DMS 273 (cell line): ENCODE measurements around the gene COX4I2.
"Not testable (repeated sequence)": the region's sequence is repeated elsewhere in the genome, so short reads cannot be mapped to it uniquely, and the experiment has no call there.

Experiments
- DNase-seq: peaks from one replicate; lab custom pipeline; 2025; ENCODE audit not compliant: unreplicated experiment; lab: John Stamatoyannopoulos, UW

Gene COX4I2

DNA sequence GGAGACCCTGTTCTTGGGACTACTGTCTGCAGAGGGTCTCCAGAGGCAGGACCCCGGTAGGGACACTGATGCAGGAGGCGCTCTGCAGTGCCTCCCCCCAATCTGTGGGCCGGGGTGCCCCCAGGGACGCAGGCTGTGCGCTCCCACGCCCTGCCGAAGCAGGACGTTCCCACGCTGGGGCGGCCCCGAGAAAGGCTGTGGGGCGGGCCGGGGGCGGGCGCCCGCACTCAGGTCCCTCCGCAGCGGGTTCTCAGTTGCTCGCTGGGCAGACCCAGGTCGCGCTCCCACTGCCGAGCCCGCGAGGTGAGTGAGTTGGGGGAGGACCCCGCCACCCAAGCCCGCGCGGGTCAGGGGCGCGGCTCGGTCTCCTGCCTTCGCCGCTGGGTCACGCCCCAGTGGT, at the start of gene COX4I2:
Gene COX4I2 (plus strand): TSS at position 253 of the 400 bp plus-strand sequence. CDS start 1,106 bp downstream, outside the sequence.
- no peak for DNase-seq

DNA sequence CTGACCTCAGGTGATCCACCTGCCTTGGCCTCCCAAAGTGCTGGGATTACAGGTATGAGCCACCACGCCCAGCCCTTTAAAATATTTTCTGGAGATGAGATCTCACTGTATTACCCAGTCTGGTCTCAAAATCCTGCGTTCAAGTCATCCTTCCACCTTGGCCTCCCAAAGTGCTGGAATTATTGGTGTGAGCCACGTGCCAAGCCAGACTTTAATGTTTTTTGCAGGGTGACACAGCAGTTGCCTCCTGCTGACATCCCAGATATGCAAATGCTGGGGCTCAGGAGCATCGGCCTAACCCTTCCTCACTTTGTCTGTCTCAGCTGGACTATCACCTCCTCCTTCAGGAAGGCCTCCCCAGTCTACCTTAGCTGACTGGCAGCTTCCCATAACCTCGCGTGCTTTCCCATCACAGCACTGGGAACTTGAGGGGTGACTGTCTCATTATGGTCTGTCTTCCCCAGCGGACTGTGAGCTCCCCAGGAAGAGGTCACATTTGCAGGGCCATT, 46.9 kb upstream of the COX4I2 start:
- no peak for DNase-seq

DNA sequence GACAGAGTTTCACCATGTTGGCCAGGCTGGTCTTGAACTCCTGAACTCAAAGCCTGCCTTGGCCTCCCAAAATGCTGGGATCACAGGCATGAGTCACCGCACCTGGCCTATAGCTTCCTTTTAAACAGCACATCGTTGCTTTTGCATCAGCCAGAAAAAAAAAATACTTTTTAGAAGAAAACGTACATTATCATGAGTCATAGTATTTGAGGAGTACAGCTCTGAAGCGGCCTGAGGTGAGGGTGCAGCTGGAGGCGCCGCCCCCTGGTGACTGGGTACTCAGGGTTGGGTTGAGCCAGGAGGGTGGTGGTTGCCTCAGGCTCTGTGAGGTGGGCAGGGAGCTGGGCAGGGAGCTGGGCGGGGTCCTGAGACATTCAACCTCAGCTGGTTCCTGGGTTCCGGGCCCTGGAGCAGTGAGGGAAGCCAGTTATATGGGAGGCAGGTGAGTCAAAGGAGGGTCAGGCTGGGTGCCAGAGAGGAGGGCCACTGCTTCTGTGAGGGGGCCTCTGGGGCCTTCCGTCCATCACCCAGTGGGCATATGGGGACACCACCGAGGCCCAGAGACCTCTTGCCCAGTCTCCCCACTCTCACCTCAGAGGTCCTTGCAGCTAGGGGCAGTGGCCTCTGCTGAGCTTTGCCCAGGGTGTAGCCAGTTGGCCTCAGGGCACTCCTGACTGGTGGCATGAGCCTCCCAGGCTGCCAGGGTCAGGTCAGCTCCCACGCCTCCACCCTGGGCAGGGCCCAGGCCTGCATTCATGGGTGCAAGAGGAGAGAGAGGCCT, 44.3 kb upstream of the COX4I2 start:
- peak; percentile 36 for DNase-seq

DNA sequence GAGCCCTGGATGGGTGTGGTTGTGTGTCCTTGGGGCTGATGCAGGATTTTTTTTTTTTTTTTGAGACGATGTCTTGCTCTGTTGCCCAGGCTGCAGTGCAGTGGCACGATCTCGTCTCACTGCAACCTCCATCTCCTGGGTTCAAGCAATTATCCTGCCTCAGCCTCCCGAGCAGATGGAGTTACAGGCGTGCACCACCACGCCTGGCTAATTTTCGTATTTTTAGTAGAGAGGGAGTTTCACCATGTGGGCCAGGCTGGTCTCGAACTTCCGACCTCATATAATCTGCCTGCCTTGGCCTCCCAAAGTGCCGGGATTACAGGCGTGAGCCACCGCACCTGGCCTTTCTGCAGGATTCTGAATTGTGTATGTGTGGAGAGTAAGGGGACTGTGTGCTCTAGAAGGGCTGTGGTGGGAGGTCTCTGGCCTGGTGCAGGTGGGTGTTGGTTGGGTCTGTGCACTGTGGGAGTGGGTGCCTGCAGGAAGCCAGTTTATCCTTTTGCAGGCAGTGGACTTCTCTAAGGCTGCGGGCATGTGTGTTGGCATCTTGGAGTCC, 43.6 kb upstream of the COX4I2 start:
- DNase-seq, result no peak

DNA sequence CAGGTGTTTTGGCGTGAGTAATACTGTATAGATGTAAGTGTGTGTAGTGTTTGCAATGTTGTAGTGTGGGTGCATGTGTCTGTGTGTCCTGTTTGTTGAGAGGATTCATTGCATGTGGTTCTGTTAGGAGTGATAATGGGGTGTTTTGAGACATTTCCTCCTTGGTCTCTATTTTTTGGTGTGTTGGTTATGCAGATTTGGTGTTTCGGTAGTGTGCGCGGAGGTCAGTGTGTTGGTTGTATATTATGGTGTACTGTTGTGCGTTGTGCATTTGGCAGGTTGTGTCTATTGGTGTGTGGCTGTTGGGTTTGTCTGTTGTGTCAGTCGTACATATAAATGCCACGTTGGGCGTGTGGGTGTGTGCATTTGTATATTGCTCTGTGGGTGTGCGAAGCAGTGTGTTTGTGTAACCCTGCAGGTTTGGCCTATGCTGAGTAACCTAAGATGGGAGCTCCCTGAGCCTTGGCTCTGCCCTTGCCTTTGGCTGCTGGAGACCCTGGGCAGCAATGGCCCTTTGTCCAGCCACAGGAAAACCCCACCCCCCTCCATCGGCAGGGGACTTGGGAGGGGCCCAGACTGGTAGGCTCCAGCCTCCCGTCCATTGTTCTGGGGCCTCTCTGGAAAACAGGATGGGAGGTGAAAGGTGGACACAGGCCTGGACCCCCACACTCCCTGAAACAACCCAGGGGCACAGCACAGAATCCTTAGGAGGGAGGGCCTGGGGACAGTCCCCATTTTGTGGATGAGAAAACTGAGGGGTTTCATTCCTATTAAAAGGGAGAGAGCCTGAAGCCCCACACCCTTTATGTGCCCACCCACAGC, 42.9 kb upstream of the COX4I2 start:
- DNase-seq, result no peak

DNA sequence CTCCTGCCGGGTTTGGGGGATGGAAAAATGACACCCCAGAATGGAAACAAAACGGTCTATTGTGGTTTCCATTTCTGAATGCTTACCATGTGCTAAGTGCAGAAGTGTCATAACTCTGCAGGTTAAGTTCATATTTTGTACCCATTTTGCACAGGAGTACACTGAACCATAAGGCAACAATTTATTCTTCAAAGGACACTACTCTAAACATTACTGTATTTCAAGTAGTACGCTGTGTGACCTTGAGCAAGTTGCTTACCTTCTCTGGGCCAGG, 42.4 kb upstream of the COX4I2 start:
- no peak for DNase-seq

DNA sequence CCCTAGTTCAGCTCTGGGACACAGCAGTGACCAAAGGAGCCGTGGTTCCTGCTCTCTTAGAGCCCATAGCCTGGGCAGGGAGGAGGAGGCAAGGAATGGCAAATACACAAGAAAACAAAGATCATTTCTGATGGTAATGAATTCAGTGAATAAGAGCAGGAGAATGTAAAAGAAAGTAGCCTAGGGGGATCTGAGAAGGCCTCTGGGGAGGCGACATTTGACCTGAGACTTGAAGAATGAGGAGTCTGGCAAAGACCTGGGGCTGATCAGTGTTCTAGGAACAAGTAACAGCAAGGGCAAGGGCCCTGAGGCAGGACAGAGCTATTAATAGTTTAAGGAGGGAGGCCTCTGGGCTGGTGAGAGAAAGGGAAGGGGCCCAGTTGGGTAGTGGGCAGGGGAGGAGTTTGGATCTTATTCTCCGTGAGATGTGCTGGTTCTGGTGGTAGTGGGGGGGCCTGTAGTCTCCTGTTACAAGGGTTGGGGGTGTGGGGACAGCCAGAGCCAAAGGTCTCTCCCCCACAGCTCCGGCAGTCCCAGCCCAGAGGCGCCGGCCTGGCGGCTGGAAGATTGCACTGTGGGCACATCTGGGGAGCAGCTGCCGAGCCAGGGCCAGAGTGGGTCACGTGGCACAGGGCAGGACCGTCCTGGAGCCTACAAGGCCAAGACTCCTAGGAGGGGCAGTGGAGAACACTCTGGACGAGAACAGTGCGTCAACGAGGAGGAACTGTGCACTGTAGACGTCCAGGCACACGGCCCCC, 41.9 kb upstream of the COX4I2 start:
- peak; percentile 83 for DNase-seq

DNA sequence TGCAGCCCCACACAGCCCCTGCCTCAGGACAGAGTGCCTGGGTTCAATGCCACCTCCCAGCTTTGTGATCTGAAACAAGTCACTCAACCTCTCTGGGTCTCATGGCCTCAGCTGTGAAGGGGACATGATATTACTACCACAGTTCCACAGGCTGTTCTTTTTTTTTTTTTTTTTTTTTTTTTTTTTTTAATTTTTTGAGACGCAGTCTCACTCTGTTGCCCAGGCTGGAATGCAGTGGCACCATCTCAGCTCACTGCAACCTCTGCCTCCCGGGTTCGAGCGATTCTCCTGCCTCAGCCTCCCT, 41.3 kb upstream of the COX4I2 start:
- not testable (repeated sequence) for DNase-seq

DNA sequence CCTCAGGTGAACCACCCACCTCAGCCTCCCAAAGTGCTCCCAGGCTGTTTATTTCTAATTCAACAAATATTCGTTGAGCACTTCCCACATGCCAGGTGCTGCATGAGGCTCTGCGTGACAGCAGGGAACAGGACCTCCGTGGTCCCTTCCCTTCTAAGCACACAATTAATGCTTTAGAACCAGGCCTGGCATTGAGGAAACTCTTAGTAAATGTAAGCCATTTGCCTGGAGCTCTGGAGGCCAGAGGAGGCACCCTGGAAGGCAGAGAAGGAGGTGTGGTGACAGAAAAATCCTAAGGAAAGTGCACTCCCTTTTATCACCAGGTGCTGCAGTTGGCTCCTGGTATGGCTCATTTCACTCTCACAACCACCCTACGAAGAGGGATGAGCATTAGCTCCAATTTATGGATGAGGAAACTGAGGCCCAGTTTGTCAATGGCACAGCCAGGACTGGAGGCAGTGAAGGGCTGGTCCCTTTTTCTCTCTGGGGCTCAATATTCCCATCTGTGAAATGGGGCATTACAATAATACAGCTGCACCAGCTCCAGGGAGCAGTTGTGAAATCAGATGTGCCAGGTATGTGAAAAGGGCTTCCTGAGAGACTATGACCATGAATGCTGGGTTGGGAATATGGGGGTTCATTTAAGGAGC, 40.8 kb upstream of the COX4I2 start:
- peak; percentile 39 for DNase-seq

DNA sequence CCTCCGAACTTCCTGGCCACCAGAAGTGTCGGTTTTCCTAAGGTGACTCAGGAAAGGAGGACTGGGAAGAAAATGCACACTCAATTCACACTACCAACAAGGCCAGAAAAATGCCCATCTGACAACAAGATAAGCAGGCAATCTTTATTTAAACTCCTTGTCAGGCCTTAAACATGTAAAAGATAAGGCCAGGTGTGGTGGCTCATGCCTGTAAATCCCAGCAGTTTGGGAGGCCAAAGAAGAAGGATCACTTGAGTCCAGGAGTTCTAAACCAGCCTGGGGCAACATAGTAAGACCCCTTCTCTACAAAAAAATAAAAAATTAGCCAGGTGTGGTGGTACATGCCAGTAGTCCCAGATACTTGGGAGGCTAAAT, 40.2 kb upstream of the COX4I2 start:
- no peak for DNase-seq

DNA sequence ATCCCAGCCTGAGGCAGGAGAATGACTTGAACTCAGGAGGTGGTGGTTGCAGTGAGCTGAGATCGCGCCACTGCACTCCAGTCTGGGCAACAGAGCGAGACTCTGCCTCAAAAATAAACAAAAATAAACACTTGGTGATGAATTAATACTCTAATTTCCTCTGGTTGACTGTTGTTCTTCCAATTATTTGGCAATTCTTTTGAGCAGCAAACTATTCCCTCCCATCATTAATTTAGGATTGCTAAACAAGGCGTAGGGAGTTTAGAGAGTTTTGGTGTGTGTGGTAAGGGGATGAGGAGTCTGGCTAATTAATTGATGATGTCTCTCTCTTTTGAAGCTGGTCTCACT, 35.3 kb upstream of the COX4I2 start:
- DNase-seq, result no peak

DNA sequence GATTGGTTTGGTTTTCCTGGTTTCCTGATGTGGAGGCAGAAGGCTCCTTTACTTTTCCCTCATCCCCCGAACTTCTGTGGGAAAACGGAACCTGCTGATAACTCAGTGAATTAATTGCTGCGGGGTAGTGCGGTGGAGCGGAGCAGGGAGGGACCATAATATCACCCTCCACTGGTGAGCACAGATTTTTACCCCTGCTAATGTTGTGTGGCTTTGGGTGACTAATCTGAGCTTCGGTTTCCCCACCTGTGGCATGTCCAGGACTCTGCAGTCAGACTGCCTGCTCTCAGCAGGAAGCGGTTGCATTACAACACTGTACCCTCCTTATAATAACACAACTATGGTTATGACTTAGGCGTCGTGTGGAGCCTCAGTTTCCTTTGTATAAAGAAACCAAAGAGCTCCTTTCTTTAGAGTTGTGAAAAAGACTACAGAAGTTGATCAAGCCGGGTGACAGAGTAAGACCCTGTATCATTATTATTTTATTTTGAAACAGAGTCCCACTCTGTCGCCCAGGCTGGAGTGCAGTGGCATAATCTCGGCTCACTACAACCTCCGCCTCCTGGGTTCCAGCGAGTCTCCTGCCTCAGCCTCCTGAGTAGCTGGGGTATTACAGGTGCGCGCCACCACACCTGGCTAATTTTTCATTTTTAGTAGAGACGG, 34.8 kb upstream of the COX4I2 start:
- peak; percentile 47 for DNase-seq

DNA sequence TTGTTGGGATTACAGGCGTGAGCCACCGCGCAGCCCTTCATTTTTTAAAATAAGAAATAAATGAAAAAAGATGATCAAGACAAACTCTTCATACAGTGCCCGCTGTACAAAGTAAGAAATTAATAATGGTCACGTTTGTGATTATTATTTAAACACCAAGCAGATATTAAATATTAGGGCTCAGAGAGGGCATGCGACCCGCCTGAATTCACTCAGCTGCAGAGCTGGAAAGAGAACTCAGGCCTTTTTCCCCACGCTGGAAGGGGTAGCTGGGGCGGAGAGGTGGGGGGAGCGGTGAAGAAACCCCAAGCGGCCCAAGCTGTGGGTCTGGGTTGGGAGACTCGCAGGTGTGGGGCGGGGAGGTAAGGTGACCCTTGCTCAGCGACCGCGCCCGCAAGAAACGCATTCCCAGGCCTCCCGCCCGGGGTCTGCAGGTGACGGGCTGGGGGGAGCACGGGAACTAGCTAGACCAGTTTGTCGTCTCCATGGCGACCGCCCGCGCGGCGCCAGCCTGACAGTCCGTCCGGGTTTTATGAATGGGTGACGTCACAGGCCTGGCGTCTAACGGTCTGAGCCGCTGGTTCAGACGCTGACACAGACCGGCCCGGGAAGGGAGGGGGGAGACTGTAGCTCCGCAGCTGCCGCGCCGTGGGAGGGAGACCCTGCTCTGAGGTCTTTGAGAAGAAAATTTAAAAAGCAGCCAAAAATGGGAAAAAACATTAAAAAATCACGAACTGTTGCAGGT, 33.7 kb upstream of the COX4I2 start:
- peak; percentile 99 for DNase-seq

DNA sequence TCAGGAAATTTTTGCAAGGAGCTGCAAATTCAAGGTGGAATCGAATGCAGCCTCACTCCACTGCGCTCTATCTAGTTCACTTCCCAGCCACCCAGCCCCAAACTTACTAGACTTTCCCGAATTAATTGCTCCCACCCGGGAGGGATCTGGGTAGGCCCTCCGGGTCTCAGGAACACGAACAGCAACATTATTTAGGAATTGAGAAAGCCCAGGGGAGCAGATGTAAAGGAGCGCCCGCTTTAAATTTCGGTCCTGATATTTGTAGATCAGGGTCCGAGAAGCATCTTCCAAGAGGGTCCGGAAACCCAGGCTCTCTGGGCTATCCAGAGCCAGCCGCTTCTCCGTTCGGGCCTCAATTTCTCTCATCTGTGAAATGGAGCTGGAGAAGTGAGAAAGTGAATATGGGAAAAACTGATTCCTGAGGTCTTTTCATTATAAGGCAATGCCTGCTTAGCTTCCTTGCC, 33.1 kb upstream of the COX4I2 start:
- DNase-seq, result peak; percentile 90

DNA sequence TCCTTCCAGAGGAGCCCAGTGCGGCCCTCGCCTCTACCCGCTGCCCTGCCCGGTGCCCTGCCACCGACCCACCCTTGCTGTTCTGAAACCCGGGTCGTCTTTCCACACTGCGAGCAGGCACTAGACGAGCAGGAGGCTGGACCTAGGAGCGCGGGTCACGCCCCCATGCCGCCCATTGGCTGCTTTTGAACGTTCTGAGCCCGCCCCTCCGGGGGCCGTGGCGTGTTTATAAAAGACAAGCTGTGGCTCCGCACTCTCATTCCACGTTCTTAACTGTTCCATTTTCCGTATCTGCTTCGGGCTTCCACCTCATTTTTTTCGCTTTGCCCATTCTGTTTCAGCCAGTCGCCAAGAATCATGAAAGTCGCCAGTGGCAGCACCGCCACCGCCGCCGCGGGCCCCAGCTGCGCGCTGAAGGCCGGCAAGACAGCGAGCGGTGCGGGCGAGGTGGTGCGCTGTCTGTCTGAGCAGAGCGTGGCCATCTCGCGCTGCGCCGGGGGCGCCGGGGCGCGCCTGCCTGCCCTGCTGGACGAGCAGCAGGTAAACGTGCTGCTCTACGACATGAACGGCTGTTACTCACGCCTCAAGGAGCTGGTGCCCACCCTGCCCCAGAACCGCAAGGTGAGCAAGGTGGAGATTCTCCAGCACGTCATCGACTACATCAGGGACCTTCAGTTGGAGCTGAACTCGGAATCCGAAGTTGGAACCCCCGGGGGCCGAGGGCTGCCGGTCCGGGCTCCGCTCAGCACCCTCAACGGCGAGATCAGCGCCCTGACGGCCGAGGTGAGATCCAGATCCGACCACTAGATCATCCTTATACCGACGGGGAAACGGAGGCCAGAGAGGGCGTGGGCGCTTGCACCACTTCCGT, 32.4 kb upstream of the COX4I2 start, which contains the start of gene ID1:
Gene ID1 (plus strand): TSS at position 259 of the 871 bp plus-strand sequence. CDS start 99 bp downstream, at position 358.
- peak; percentile 99 for DNase-seq

DNA sequence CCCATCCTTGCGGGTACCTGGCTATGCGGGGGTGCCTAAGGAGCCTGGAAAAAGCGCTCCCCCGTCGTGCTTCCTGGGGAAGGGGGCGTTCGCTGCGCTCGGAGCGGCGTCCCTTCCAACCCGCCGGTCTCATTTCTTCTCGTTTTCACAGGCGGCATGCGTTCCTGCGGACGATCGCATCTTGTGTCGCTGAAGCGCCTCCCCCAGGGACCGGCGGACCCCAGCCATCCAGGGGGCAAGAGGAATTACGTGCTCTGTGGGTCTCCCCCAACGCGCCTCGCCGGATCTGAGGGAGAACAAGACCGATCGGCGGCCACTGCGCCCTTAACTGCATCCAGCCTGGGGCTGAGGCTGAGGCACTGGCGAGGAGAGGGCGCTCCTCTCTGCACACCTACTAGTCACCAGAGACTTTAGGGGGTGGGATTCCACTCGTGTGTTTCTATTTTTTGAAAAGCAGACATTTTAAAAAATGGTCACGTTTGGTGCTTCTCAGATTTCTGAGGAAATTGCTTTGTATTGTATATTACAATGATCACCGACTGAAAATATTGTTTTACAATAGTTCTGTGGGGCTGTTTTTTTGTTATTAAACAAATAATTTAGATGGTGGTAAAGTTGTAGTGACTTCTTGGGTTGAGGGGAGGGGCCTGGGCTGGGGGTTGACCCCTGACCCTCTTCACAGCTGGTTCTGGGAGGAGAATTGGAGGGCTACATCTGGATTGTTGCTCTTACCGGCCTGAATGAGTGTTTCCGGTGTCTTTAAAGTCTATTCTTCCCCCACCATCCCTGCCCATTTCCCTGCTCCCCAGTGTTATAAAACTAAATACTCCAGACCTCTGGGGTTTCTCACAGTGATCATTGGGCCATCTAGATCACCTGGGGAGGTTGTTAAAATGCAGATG, 31.6 kb upstream of the COX4I2 start:
- DNase-seq, result peak; percentile 76

DNA sequence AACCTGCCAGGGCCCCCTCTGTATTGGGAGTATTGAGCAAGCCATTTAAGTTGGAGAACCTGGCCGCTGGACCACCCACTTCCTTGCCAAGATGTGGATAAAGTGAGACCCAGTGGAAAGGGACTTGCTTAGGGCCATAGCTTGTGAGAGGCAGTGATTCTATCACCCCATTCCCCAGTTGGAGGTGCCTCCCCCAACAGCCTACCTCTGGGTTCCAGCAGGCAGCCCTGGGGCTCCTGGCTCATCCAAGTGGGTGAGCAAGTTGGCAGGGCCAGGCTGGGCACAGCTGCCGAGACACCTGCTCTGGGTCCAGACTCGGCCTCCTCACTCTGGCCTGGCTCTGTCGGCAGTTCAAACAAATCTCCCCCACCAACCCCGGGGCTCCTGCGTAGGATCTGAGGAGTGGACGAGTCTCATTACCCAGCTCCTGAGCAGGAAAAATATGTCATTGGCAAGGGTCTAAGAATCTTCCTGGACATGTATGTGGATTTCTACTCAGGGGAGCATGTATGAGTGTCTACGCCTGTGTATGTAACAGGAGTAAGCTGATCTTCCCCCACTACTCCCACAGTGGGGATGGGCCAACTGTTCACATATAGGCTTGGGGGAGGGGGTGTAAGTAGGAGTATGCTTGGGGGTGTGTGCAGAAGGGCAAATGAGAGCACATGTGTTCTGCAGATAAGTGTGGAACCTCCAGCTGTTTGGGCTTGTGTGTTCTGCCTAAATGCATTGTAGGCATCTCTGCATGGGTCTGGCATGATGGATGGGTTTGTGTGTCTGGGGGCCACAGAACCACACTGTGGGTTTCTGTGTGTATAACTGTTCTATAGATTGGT, 30.7 kb upstream of the COX4I2 start:
- DNase-seq, result peak; percentile 97
